Measurements from ENCODE around the gene TMEM14B.

The TMEM14B gene

GRCh38 chr6:10778230-10778629 is 30.6 kb downstream of the TMEM14B start:
- no peaks in the 10 kb centered on the region for H3F3A ChIP-seq (ENCODE audit: low read depth)
- no peak overlapping the region for H3K4me2 ChIP-seq (ENCODE audit: low read depth, low read length, poor library complexity, severe bottlenecking)
- no peak overlapping the region for H3K4me3 ChIP-seq (ENCODE audit: low read length, poor library complexity, severe bottlenecking)
- no peak for TF ChIP-seq EZH2phosphoT487 (IDR thresholded peaks at IDR 0.05; ENCODE audit: borderline replicate concordance)
- TF ChIP-seq, protein P1, sequence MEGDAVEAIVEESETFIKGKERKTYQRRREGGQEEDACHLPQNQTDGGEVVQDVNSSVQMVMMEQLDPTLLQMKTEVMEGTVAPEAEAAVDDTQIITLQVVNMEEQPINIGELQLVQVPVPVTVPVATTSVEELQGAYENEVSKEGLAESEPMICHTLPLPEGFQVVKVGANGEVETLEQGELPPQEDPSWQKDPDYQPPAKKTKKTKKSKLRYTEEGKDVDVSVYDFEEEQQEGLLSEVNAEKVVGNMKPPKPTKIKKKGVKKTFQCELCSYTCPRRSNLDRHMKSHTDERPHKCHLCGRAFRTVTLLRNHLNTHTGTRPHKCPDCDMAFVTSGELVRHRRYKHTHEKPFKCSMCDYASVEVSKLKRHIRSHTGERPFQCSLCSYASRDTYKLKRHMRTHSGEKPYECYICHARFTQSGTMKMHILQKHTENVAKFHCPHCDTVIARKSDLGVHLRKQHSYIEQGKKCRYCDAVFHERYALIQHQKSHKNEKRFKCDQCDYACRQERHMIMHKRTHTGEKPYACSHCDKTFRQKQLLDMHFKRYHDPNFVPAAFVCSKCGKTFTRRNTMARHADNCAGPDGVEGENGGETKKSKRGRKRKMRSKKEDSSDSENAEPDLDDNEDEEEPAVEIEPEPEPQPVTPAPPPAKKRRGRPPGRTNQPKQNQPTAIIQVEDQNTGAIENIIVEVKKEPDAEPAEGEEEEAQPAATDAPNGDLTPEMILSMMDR (conservative IDR thresholded peaks at IDR 0.05; ENCODE audit: low read length), result no peak
- peaks cover 9% of the 10 kb centered on the region; the same call in 1 of the 2 replicates for H3K36me3 ChIP-seq (ENCODE audit: insufficient read depth, low read length)
- H3K9me2 ChIP-seq (replicated peaks; ENCODE audit: low read depth, low read length), result no peaks in the 10 kb centered on the region
- no peak overlapping the region for H3K9ac ChIP-seq (ENCODE audit: low read depth, low read length, poor library complexity, severe bottlenecking)
- no peaks in the 10 kb centered on the region for H3K27me3 ChIP-seq (ENCODE audit: insufficient read depth, low read length, poor library complexity, severe bottlenecking)
- no peaks in the 10 kb centered on the region for H3K9me3 ChIP-seq (ENCODE audit: insufficient read depth, low read depth, low read length)
- H3K79me2 ChIP-seq (ENCODE audit: insufficient read depth, low read length), result no peaks in the 10 kb centered on the region
- H3K4me1 ChIP-seq (ENCODE audit: insufficient read depth, low read length, poor library complexity, severe bottlenecking), result no peaks in the 10 kb centered on the region
- H4K20me1 ChIP-seq (ENCODE audit: insufficient read depth, low read length, poor library complexity, severe bottlenecking), result no peaks in the 10 kb centered on the region
- H2AFZ ChIP-seq (ENCODE audit: low read length), result no peak overlapping the region

GRCh38 chr6:10779076-10779475 is 31.5 kb downstream of the TMEM14B start:
- Histone ChIP-seq H3K36me3 (ENCODE audit: insufficient read depth, low read length) (peaks cover 9% of the 10 kb centered on the region; the same call in 1 of the 2 replicates), H3K9me3 (ENCODE audit: insufficient read depth, low read depth, low read length) (no peaks in the 10 kb centered on the region), H3K27me3 (ENCODE audit: insufficient read depth, low read length, poor library complexity, severe bottlenecking) (no peaks in the 10 kb centered on the region), H3K4me3 (ENCODE audit: low read length, poor library complexity, severe bottlenecking) (no peak overlapping the region), H3K9ac (ENCODE audit: low read depth, low read length, poor library complexity, severe bottlenecking) (no peak overlapping the region), H3F3A (ENCODE audit: low read depth) (no peaks in the 10 kb centered on the region), H3K79me2 (ENCODE audit: insufficient read depth, low read length) (no peaks in the 10 kb centered on the region), H3K4me2 (ENCODE audit: low read depth, low read length, poor library complexity, severe bottlenecking) (no peak overlapping the region), H3K9me2 (replicated peaks; ENCODE audit: low read depth, low read length) (no peaks in the 10 kb centered on the region), H2AFZ (ENCODE audit: low read length) (no peak overlapping the region), H4K20me1 (ENCODE audit: insufficient read depth, low read length, poor library complexity, severe bottlenecking) (no peaks in the 10 kb centered on the region), H3K4me1 (ENCODE audit: insufficient read depth, low read length, poor library complexity, severe bottlenecking) (no peaks in the 10 kb centered on the region)
- no peak for TF ChIP-seq EZH2phosphoT487 (IDR thresholded peaks at IDR 0.05; ENCODE audit: borderline replicate concordance)
- TF ChIP-seq, protein P1 (conservative IDR thresholded peaks at IDR 0.05; ENCODE audit: low read length), result no peak

DNA sequence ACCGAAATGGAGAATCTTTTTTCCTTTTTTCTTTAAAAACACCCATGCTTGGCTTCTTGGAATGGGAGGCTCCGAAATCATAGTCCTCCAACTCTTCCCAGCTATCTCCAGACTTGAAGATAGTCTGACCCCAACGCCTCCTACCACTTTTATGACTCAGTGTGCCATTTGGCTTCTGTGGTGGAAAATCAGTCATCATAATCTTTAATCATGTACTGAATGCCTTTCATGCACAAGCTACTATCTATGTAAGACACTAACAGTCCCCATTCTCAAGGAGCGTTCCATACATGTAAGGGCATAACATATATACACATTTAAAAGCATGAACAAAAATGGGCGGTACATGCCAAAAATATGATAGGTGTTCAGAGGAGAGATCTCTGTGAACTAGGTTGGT is 44.1 kb downstream of the TMEM14B start:
- Histone ChIP-seq H3K9me3 (ENCODE audit: insufficient read depth, low read depth, low read length) (no peaks in the 10 kb centered on the region), H3K27me3 (ENCODE audit: insufficient read depth, low read length, poor library complexity, severe bottlenecking) (no peaks in the 10 kb centered on the region), H3K9ac (ENCODE audit: low read depth, low read length, poor library complexity, severe bottlenecking) (no peak overlapping the region), H3K9me2 (replicated peaks; ENCODE audit: low read depth, low read length) (no peaks in the 10 kb centered on the region), H2AFZ (ENCODE audit: low read length) (no peak overlapping the region), H3K4me1 (ENCODE audit: insufficient read depth, low read length, poor library complexity, severe bottlenecking) (no peaks in the 10 kb centered on the region), H4K20me1 (ENCODE audit: insufficient read depth, low read length, poor library complexity, severe bottlenecking) (no peaks in the 10 kb centered on the region), H3F3A (ENCODE audit: low read depth) (no peaks in the 10 kb centered on the region), H3K79me2 (ENCODE audit: insufficient read depth, low read length) (no peaks in the 10 kb centered on the region), H3K4me2 (ENCODE audit: low read depth, low read length, poor library complexity, severe bottlenecking) (no peak overlapping the region), H3K4me3 (ENCODE audit: low read length, poor library complexity, severe bottlenecking) (no peak overlapping the region), H3K36me3 (ENCODE audit: insufficient read depth, low read length) (no peaks in the 10 kb centered on the region)
- TF ChIP-seq EZH2phosphoT487 (IDR thresholded peaks at IDR 0.05; ENCODE audit: borderline replicate concordance), result no peak
- TF ChIP-seq, protein P1 (conservative IDR thresholded peaks at IDR 0.05; ENCODE audit: low read length), result no peak

Data from Loucy (cell line).